Measurements from ENCODE around the gene MSANTD1.

MSANTD1 gene

DNA sequence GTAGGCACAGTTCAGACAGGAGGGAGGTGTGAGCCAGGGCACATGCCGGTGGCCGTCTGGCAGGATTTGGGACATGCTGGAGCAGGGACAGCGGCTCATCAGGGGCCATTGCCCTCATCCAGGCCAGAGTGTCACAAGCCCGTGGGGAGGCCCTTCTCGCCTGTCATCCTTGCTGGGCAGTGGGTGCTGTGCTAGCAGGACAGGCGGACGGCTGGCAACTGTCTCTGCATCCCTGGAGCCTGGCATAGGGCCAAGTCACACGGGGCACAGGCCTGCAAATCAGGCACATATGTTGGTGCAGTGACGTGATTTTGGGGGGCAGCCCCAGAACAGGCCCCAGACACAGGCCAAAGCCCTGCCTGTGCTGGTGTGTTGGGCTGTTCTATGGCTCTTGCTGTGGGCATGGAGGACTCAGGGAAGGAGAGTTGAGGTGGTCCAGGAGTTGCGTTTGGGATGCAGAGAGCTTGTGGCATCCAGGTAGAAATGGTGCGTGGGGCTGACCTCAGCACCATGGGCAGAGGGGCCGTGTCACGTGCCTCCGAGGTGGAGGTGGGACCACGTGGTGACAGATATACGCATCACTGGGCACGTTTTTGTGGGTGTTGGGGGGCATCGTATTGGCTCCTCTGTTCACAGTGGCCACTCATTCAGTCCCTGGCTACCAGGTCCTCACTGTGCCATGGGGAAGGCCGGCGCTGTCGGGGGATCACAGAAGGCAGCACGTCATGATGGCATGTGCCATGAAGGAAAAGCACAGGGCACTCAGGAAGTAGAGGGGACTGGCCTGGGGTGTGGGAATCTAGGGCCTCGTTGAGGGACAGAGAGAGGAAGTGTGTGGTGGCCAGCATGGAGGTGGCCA lies 14.6 kb upstream of the MSANTD1 start:
- no peak for DNase-seq

DNA sequence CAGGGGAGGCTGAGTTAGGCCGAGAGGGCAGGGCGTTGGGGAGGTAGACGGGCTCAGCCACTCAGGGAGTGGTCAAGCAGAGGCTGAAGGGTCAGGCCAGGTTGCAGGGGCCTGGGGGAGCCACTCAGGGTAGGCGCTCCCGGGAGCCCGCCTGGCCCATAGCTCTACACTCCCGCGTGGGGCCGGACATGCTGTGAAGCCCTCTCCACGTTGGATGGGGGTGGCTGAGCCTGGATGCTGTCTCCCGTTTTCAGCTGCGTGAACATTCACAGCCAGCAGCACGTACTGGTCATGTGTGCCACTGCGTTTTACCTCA lies 14.0 kb upstream of the MSANTD1 start:
- DNase-seq: no peak

DNA sequence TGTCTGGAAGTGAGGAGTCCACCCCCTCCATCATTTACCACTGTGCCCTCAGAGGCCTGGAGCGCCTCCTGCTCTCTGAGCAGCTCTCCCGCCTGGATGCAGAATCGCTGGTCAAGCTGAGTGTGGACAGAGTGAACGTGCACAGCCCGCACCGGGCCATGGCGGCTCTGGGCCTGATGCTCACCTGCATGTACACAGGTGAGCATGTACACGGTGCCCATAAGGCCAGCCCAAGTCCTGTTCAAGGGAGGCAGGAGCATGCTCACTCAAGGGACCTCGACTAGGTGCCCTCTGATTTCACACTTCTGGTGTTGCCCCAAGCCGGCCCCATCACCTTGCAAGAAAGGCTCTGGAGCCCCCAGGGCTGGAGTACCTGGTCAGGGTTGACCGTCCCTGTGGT lies 13.4 kb upstream of the MSANTD1 start:
- no peak for DNase-seq

DNA sequence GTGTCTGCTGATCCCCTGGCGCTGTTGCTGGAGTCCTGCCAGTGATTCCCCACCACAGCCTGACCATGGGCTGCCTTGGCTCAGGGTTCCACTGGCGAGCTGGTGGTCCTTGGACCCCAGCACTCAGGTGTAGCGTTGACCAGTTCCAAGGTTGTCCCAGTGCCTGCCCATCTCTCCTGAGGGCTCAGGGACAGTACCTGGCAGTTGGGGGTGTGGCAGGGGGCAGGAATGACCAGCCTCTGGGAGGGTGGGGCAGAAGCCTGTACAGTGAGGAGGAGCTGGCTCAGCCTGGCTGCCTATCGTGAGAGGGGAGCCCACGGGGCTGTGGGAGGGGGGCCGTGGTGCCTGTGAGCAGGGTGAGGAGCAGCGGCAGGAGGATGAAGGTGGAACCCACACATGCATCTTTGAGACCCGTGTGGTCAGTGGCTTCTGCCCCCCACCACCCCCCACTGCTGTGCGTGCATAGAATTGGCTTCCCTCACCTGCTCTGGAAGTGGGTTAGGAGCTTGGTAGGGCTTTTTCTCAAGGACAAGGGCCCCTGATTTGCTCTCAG lies 12.6 kb upstream of the MSANTD1 start:
- no peak for DNase-seq

DNA sequence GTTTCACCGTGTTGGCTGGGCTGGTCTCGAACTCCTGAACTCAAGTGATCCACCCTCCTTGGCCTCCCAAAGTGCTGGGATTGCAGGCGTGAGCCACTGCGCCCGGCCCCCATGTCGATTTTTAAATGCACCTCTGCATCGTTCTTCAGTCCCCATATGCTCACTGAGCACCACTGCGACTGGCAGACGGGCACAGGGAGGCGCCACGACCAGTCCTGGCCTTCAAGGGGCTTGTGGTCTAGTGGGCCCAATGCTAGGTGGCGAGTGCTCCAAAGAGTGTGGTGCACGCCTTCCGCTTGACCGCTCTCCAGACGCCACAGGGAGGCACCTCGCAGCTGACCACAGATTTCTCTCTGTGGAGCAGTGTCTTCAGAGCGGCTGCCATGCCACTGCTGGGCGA lies 11.7 kb upstream of the MSANTD1 start:
- DNase-seq: no peak

DNA sequence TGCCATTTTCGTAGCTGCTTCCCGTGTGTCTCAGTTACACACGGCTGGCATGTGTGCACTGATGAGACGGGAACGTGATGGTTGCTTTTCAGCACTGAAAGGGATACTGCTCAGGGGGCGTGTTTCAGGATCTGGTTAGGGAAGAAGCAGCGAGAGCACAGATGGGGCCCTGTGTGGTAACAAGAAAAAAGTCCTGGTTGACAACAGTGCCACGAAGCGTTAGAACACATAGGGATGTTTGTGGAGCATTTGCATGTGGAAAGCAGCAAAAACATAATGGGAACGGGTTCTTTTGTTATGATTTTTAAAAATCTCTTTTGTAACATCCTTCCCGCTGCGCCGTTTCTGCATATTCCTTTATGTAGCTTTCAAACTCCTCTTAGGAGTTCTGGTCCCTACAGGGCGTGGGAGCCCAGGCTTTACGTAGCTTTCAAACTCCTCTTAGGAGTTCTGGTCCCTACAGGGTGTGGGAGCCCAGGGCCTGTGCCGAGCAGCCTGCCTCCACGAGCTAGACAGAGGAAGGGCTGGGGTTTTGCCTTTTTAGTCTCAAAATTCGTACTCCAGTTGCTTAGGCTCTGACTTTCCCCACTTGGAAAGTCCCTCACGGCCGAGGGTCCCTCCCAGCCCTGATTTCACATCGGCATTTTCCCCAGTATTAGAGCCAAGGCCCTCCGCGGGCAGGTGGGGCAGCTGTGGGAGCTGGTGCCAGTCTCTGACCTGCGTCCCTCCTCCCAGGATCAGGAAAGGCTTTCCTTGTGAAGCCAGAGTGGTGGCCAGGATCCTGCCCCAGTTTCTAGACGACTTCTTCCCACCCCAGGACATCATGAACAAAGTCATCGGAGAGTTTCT lies 11.0 kb upstream of the MSANTD1 start:
- DNase-seq: no peak

DNA sequence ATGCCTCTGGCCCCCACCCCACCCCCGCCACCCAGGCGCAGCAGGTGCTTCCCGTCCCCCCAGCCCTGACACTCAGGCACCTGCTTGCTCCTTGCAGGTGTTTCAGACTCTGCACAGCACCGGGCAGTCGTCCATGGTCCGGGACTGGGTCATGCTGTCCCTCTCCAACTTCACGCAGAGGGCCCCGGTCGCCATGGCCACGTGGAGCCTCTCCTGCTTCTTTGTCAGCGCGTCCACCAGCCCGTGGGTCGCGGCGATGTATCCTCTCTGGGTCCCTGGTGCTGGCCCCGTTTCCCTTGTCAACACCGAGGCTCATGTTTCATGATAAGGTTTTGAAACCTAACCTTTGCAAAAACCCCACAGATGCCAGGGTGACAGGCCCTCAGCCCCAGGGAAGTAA lies 10.2 kb upstream of the MSANTD1 start:
- DNase-seq: no peak

DNA sequence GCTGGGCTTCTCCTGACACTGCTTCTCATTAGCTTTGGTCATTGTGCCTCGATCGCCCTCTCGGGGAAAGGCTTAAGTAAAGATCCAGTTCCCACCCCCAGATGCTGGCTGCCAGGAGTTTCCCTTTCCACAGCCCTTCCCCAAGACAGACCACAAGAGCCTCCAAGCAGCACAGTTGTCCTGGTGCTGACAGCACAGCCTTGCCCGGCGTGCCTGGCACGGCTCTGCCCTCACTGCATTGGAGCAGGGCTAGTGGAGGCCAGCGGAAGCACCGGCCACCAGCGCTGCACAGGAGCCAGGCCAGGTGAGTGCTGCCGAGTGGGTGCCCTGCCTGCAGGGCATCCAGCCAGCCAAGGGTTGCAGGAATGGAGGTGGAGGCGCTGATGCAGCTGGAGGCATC lies 9.7 kb upstream of the MSANTD1 start:
- no peak for DNase-seq

DNA sequence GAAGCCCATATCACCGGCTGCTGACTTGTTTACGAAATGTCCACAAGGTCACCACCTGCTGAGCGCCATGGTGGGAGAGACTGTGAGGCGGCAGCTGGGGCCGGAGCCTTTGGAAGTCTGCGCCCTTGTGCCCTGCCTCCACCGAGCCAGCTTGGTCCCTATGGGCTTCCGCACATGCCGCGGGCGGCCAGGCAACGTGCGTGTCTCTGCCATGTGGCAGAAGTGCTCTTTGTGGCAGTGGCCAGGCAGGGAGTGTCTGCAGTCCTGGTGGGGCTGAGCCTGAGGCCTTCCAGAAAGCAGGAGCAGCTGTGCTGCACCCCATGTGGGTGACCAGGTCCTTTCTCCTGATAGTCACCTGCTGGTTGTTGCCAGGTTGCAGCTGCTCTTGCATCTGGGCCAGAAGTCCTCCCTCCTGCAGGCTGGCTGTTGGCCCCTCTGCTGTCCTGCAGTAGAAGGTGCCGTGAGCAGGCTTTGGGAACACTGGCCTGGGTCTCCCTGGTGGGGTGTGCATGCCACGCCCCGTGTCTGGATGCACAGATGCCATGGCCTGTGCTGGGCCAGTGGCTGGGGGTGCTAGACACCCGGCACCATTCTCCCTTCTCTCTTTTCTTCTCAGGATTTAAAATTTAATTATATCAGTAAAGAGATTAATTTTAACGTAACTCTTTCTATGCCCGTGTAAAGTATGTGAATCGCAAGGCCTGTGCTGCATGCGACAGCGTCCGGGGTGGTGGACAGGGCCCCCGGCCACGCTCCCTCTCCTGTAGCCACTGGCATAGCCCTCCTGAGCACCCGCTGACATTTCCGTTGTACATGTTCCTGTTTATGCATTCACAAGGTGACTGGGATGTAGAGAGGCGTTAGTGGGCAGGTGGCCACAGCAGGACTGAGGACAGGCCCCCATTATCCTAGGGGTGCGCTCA lies 8.7 kb upstream of the MSANTD1 start:
- no peak for DNase-seq

DNA sequence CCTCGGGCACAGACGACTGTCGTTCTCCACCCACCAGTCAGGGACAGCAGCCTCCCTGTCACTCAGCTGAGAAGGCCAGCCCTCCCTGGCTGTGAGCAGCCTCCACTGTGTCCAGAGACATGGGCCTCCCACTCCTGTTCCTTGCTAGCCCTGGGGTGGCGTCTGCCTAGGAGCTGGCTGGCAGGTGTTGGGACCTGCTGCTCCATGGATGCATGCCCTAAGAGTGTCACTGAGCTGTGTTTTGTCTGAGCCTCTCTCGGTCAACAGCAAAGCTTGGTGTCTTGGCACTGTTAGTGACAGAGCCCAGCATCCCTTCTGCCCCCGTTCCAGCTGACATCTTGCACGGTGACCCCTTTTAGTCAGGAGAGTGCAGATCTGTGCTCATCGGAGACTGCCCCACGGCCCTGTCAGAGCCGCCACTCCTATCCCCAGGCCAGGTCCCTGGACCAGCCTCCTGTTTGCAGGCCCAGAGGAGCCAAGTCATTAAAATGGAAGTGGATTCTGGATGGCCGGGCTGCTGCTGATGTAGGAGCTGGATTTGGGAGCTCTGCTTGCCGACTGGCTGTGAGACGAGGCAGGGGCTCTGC lies 7.9 kb upstream of the MSANTD1 start:
- DNase-seq: no peak

DNA sequence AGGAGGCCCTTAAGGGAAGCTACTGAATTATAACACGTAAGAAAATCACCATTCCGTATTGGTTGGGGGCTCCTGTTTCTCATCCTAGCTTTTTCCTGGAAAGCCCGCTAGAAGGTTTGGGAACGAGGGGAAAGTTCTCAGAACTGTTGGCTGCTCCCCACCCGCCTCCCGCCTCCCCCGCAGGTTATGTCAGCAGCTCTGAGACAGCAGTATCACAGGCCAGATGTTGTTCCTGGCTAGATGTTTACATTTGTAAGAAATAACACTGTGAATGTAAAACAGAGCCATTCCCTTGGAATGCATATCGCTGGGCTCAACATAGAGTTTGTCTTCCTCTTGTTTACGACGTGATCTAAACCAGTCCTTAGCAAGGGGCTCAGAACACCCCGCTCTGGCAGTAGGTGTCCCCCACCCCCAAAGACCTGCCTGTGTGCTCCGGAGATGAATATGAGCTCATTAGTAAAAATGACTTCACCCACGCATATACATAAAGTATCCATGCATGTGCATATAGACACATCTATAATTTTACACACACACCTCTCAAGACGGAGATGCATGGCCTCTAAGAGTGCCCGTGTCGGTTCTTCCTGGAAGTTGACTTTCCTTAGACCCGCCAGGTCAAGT lies 6.9 kb upstream of the MSANTD1 start:
- DNase-seq: no peak

DNA sequence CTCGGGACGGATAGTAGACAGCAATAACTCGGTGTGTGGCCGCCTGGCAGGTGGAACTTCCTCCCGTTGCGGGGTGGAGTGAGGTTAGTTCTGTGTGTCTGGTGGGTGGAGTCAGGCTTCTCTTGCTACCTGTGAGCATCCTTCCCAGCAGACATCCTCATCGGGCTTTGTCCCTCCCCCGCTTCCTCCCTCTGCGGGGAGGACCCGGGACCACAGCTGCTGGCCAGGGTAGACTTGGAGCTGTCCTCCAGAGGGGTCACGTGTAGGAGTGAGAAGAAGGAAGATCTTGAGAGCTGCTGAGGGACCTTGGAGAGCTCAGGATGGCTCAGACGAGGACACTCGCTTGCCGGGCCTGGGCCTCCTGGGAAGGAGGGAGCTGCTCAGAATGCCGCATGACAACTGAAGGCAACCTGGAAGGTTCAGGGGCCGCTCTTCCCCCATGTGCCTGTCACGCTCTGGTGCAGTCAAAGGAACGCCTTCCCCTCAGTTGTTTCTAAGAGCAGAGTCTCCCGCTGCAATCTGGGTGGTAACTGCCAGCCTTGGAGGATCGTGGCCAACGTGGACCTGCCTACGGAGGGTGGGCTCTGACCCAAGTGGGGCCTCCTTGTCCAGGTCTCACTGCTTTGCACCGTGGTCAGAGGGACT lies 5.7 kb upstream of the MSANTD1 start:
- DNase-seq: no peak

DNA sequence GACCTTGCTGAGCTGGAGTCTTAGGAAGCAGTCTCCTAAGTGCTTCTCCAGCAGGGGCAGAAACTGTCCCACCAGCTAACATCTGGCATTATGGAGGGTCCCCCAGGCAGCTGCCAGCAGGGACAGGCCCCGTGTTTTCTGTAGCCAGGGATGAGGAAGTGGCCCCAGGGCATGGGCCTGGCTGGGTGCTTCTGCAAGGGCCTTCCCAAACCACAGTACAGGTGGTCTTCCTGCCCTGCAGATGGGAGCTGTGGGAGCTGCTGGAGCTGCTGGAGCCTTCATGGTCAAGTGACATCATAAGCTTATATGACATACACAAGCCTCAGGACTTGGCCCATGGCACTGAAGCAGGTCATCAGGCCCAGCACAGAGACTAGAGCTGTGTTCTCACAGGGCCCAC lies 5.0 kb upstream of the MSANTD1 start:
- DNase-seq: no peak

DNA sequence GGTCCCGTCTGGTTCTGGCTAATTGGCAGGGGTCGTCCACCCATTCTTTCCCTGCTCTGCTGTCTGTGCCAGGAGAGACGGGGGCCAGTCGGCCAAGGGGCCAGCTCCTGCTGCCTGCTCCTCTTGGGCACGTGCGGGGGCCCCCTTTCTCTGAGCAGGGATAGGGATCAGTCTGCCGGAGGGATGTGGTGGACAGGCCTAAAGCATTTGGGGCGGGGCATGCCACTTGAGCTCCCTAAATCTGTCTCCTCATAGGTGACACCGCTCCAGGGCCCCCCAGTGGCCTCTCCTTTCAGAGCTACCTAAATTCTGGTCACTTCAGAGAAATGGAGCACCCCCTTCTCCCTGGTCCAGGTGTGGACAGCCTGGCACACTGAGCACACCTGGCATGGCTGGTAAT lies 4.2 kb upstream of the MSANTD1 start:
- DNase-seq: no peak

DNA sequence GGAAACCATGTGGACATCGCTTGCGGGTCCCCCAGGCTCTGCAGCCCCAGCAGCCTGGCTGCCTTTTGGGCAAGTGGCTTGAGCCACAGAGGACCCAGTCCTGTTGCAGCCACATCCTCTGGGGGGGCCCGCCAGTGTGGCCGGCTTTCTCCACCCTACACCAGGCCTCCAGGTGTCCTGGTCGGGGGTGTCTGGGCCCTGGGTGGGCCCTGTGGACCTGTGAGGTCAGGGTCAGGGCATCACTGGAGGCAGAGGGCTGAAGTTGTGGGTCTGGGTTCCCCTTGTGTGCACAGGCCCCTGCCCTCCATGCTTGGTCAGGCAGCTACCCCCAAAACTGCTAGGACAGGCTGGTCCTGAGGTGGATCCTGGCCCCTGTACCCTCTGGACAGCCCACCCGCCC lies 3.3 kb upstream of the MSANTD1 start:
- no peak for DNase-seq

DNA sequence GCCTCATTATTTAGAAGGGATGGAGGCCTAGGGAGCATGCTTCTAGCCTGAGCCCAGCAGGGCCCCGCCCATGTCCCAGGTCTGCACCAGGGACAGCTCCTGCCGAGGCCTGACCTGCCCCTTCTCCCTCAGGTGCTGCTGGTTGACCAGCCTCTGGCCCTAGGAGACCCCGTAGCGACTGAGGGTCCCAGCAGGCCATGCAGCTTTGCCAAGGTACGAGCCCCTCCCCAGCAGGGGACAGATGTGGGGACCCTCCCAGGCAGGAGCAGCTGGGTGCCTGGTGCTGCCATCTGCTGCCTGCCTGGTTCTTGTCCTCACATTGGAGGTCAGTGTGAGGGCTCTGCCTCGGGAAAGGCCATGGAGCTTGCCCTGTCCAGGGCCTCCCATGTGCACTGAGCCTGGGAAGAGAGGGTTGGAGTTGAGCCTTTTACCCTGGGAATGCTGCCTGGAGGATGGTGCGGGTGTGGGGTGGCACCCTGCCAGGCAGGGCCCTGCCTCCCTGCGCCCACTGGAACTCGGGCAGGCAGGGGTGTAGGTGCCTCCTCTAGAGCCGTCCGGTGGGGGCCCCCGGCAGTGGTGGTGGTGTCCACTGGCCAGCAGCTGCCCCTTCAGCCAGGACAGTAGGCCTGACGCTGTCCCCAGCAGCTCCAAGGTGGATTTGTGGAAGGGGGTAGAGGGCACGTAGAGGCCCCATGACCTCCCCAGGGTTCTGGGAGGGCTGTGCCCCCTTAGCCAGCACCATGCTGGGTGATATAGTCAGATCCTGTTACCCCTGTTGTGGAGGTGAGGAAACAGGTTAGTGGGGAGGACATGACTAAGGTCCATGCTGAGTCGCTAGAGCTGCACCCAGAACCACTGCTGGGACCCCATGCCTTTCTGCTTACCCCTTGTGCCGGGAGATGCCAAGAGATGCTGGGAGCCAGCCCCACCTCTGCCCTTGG lies 2.2 kb upstream of the MSANTD1 start:
- no peak for DNase-seq

DNA sequence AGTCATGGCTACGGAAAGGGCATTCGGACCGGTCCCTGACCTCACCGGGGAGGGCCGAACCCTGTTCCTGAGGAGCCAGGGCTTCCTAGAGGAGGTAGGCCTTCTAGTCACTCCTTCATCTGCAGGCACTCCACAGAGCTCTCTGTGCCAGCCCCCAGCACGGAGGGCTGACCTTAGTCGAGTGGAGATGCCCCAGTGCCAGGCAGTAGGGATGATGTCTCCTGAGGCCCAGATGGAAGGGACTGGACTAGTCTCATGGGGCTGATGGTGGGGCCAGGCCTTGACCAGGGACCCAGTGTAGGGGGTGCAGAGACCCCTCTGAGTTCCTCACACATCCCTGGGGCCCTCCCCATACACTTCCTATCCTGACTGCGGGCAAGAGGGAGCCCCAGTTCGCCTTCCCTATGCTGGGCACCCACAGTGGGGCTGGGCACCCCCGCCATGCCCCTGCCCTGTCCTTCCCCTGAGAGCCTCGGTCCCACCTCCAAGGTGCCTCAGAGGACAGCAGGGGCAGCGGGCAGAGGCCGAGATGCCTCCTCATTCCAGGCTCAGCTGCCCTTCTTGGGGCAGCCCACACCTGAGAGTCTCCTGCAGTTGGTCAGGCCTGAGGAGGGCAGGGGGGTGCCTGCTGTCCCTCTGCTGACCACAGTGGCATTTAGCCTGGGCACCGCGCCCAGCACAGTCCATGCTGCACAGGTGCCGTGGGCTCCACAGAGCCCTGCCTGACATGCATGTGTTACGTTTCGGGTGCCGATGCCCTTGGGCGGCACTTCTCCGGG lies 1.4 kb upstream of the MSANTD1 start:
- no peak for DNase-seq

DNA sequence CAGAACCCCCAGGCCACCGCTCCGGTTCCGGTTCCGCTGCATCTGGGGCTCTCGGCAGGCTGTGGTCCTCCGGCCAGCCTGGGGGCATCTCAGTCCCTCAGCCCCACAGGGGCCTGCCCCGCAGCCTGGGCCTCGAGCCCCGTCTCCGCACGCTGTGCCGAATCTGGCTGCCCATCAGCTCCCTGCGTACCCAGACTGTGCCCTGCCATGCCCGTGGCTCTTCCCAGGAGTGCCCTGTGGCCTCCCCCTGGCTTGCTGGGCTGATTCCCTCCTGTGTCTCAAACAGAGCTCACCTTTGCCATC lies 830 bp upstream of the MSANTD1 start:
- no peak for DNase-seq

DNA sequence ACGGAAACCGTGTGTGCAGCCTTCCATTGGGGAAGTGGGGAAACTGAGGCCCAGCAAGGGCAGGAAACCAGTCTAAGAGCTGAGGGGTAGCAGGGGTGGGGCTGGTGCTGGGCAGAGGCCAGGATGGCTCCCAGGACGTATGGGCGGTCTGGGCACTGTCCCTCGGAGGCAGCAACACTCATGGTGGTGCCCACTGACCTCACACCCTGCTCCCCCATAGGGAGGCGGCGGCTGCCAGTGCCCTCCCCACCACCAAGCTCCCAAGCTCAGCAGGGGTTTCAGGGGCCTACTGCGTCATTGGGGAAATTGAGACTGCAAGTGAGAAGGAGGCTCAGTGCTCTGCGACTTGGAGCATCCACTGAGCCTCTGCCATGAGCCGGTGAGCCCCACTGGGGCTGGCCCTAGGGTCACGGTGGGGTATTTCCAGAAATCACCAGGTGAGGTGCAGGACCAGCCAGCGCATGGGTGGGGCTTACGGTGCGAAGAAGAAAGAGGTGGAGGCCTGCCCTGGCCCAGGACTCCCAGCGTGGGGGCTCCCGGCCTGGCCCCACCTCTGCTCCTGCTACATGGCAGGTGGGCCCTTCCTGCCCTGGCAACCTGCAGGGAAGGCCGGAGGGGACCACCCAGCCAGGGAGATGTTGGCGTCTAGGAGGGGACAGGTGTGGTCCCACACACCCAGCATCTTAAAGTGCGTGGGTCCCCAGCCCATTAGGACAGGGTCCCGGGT lies 915 bp downstream of the MSANTD1 start:
- DNase-seq: no peak

All from NCI-H1105 (cell line).